GM21825 (cell line): ENCODE results near the gene MCEMP1.

ENCODE experiments used
- ATAC-seq: cut with Tn5 transposase; IDR thresholded peaks from one replicate; pipeline ENCODE4 v1.9.1; 2021; ENCODE audit warnings: mild to moderate bottlenecking, moderate library complexity; ENCODE audit not compliant: unreplicated experiment

Gene MCEMP1, protein sequence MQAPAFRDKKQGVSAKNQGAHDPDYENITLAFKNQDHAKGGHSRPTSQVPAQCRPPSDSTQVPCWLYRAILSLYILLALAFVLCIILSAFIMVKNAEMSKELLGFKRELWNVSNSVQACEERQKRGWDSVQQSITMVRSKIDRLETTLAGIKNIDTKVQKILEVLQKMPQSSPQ

DNA sequence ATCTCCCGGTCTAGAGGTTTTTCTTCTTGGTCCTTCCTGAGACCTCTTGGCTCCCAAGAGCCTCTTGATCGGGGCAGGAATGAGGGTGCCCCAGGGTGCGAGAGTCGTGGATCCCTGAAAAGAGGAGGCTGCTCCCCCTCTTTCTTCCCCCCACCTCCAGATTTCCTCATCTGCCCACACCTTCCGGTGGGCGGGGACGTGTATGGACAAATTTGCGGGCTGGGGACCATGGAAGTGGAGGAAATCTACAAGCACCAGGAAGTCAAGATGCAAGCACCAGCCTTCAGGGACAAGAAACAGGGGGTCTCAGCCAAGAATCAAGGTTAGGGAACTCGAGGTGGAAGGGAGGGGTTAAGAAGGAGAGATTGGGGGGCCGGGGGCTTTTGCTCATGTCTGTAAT lies at the start of gene MCEMP1:
Gene MCEMP1, plus strand, starts transcription at position 237 of the 400 bp plus-strand sequence. Its CDS starts 31 bp downstream, at position 268.
- no peak for ATAC-seq

GRCh38 chr19:7627166-7627565 lies 49.7 kb upstream of the MCEMP1 start:
- ATAC-seq: no peak

DNA sequence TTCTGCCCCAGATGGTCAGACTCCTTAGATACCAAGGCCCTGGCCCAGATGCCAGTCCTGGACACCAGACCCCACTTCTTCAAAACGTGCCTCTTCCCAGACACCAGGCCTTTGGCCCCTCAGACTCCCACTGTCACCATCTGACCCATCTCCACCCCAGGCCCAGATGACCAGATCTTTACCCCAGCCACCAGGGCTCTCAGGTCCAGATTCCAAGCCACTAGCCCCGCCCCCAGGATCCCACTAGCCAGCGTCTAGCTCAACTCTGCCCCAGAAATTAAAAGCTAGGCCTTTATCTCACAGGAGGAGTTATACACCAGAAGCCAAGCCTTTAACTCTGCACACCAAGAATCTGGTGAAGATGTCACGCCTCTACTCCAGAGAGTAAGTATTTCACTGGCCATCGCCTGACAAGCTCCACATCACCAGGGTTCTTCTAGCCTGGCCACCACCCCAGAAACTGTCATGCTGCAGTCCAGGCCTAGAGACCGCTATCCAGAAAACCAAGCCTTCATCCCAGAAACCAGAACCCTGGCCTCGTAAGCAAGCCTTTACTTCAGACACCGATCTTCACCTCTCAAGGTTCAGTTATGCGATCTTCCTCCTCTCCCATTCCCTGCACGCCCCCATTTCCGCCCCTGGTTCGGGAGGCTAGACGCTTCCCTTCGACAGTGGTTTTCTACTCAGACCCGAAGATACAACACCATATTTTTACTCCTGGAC lies 48.1 kb upstream of the MCEMP1 start:
- no peak for ATAC-seq

GRCh38 chr19:7629347-7630054 lies 47.4 kb upstream of the MCEMP1 start, which contains the start of the genes PET100 and XAB2:
Gene PET100 (plus strand): TSS chr19:7629793. CDS start chr19:7629834, 41 bp downstream.
Gene XAB2 (minus strand): TSS chr19:7629545. CDS start chr19:7629527, 18 bp downstream.
- peak; percentile 86 for ATAC-seq

GRCh38 chr19:7631577-7631976 lies 45.3 kb upstream of the MCEMP1 start:
- no peak for ATAC-seq

DNA sequence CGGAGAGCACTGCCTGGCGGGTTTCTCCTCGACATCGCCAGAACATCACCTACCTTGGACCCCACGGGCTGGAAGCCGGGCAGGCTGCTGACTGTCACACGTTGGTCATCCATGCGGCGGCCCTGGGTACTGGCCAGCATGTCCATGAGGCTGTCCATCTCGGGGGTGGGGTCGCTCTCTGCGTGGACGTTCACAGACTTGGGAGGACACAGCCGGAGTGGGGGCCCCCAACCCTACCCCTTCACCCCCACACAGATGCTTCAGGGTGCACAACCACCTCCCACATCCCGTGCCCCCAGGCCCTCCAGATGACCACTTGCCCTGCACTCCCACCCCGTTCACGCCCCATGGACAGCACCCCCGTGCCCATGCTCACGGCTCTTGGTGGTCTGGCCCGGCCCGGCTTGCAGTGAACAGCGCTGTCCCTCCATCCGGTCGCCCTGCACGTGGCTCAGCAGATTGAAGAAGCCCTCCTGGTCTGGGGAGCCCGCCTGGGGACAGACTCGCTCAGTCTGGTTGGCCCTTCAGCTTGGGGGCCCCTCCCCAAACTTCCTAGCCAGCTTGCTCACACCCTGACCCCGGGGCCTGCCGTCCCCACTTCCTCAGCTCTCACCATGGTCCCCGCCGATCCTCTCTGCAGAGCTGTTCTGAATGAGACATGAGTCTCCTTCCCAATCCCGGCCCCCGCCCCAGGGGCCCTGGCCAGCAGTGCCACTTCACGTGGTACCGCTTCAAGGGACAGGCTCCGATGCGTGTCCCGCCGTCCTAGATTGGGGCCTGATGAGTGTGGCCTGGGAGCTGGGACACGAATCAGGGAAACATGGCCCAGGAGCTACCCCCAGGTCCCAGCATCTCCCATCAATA lies 44.3 kb upstream of the MCEMP1 start:
- ATAC-seq: no peak

DNA sequence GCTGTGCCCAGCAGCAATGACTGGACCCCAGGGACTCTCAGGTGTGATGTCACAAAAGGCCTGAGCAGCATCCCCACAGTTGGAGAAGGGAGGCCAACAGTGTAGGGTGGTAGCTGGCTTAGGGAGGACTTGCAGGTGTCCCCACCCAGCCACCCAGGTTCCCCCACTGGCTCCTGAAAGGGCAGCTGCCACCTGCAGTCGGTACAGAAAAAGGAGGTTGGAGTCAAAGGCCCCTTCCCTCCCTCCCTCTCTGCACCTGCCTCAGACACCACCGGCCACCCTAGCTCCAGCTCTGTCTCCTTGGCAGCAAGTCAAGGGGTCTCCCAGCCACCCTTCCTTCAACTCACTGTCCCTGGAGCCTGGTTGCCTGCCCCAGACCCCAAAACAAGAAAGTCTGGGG lies 43.2 kb upstream of the MCEMP1 start, which contains the start of gene PCP2:
Gene PCP2, minus strand, starts transcription at position 22 of the 400 bp plus-strand sequence. CDS start 262 bp downstream, outside the sequence.
- no peak for ATAC-seq

DNA sequence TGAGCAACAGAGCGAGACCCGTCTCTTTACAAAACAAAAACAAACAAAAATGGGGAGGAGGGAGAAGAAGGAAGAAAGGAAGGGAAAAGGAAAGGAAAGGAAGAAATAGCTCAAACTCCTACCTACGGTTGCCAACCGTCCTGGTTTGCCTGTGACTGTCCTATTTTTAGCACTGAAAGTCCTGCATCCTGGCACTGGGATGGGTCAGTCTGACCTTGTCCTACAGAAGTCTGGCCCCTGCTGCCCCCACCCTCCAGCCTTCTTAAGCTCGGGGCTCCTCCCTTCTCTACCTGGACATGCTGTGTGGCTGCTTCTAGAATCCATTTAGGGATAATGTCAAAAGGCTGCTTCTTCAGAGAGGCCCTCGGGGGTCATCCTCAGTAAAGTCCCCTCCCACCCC lies 41.2 kb upstream of the MCEMP1 start:
- no peak for ATAC-seq

DNA sequence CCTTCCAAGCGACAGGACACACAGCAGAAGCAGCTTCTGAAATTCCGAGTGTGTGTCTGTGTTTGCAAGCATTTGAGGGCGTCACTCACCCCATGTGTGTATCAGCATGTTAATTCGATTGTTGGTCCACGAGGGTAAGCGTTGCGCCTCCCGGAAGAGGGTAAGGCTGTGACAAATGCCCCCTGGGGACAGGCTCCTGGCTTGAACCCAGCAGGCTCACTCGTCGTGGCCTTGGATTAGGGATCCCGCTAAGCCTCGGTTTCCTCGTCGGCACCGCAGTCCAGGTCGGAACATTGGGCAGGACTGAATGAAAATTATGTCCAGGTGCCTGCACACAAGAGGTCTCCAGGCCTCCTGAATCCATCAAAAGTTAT lies 40.6 kb upstream of the MCEMP1 start:
- no peak for ATAC-seq

DNA sequence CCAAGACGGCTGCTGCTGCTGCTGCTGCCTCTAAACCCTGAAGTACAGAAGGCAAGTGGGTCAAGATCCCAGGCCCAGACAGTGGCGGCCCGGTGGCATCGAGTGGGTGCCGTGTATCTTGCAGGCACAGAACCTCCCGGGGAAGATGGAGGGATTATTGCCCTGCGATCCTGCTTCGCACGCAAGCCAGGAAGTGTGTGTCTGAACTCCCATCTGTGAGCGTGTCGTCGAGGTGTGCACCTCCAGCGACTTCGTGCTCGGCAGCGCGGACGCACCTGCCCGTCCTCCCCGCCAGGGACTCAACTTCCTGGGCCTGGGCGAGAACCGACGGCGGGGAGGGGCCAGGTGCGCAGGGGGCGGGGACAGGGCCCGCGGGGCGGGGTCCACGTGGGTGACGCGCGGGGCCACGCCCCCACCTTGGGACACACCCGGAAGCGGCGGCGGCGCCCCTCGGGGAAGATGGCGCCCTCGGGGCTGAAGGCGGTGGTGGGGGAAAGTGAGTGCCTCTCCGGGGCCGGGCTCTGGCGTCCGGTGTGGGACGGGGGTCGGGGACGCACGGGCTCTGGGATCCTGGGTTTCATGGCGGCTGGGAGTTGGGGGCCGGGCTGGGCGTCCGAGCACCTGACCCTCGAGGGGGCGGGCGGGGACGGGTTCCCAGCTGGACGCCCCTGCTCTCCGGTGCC lies 40.1 kb upstream of the MCEMP1 start, which contains the start of gene STXBP2:
Gene STXBP2, plus strand, starts transcription at position 420 of the 683 bp plus-strand sequence. Its CDS starts 40 bp downstream, at position 460.
- ATAC-seq: peak; percentile 59

DNA sequence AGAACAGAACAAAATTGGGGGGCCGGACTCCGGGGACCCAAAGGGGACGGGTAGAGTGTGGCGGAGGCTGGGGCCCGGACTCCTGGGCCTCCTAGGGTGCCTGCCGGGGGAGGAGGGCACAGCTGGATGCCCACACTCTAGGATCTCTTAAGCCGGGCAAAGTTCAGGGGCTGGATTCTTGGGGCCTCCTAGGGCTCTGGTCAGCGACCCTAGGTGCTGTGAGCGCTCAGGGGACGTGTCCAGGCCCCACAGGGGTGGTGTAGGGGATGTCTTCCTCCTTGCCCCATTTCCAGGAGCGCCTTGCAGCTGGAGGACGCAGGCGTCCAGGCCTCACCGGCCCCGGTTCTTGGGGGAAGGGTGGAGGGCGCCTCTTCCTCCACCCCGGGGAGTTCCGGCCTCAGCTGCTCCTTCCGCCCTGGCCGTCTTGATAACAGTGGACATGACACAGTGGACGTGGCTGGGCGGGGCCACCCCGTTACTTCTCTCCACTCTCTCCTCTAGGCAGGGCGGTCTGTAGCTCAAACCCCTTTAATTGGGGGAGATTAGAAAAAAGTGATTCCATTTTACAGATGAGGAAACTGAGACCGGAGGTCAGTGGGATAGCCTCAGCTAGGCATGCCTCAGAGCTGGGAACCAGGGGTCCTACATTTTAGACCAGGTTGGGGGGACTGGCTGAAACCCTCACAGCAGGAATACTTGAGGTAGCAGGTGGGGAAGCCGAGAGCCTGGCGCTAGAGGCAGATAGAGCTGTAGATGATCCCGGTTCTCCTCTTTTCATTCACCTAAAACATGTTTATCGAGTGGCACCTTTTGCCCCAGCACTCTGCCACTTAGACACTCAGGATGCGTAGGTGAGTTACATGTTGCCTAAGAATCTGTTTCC lies 39.3 kb upstream of the MCEMP1 start:
- no peak for ATAC-seq

GRCh38 chr19:7638802-7639465 lies 38.0 kb upstream of the MCEMP1 start:
- no peak for ATAC-seq

DNA sequence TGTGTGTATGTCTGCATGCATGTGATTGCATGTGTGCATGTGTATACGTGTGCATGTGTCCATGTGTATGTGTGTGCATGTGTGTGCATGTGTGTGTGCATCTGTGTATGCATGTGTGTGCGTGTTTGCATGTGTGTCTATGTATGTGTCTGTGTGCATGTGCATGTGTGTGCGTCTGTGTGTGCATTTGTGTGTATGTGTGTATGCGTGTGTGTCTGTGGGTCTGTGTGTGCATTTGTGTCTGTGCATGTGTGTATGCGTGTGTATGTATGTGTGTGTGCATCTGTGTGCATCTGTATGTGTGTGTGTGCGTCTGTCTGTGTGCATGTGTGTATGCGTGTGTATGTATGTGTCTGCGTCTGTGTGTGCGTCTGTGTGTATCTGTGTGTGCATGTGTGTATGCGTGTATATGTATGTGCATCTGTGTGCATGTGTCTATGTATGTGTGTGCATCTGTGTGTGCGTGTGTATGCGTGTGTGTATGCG lies 37.0 kb upstream of the MCEMP1 start:
- ATAC-seq: no peak

- no peak for ATAC-seq
Observed at GRCh38 chr19:7640803-7641202, 36.1 kb upstream of the MCEMP1 start.

GRCh38 chr19:7641290-7642276 lies 35.3 kb upstream of the MCEMP1 start:
- no peak for ATAC-seq

DNA sequence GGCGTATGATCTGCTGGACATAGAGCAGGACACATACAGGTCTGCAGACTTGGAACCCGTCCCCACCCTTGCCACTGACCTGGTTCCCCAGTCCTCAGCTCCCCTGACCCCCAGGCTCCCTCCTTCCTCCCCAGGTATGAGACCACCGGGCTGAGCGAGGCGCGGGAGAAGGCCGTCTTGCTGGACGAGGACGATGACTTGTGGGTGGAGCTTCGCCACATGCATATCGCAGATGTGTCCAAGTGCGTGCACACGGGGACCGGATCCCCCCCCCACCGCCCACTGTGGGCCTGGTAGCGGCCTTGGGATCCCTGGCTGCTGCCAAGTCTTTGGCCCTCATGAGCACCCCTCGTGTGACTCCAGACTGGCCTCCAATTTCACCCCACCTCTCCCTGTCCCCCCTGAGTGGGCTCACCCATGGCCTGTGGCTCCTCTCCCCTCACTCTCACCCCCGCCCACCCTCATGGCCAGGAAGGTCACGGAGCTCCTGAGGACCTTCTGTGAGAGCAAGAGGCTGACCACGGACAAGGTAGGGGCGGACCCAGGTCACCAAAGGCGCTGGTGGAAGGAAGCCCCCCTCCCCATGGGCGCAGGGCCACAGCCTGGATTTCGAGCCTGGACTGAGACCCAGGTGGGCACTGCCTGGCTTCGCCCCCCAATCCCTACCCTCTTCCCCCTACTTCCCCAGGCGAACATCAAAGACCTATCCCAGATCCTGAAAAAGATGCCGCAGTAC lies 34.4 kb upstream of the MCEMP1 start:
- no peak for ATAC-seq

- no peak for ATAC-seq
Observed at GRCh38 chr19:7643031-7643415, 33.9 kb upstream of the MCEMP1 start.
